ENCODE data around the gene HOXB5.

HOXB5 gene

GRCh38 chr17:48559122-48559839, 34.3 kb downstream of the HOXB5 start:
- no peak for DNase-seq

- no peak for DNase-seq
These were observed 34.8 kb downstream of the HOXB5 start for GRCh38 chr17:48558831-48559121.

GRCh38 chr17:48558057-48558830, 35.3 kb downstream of the HOXB5 start:
- DNase-seq, result no peak

- no peak for DNase-seq
These were observed 36.8 kb downstream of the HOXB5 start for GRCh38 chr17:48556576-48557401.

GRCh38 chr17:48556229-48556575, 37.4 kb downstream of the HOXB5 start:
- DNase-seq, result no peak

- peak; percentile 65 for DNase-seq
These were observed 38.0 kb downstream of the HOXB5 start for GRCh38 chr17:48555258-48556228.

- DNase-seq, result no peak
These were observed 38.9 kb downstream of the HOXB5 start for GRCh38 chr17:48554412-48555257.

- DNase-seq, result no peak
These were observed 39.8 kb downstream of the HOXB5 start for GRCh38 chr17:48553826-48554225.

GRCh38 chr17:48553190-48553547, 40.4 kb downstream of the HOXB5 start:
- no peak for DNase-seq

GRCh38 chr17:48552466-48553189, 41.0 kb downstream of the HOXB5 start:
- no peak for DNase-seq

- no peak for DNase-seq
These were observed 41.7 kb downstream of the HOXB5 start for GRCh38 chr17:48551596-48552465.

- DNase-seq, result no peak
These were observed 42.4 kb downstream of the HOXB5 start for GRCh38 chr17:48551214-48551555.

GRCh38 chr17:48550502-48551213, 42.9 kb downstream of the HOXB5 start:
- DNase-seq, result no peak

GRCh38 chr17:48549914-48550501, 43.6 kb downstream of the HOXB5 start:
- DNase-seq, result no peak

GRCh38 chr17:48549281-48549630, 44.3 kb downstream of the HOXB5 start:
- DNase-seq, result no peak

GRCh38 chr17:48548523-48549280, 44.9 kb downstream of the HOXB5 start:
- no peak for DNase-seq

GRCh38 chr17:48547808-48548522, 45.6 kb downstream of the HOXB5 start:
- DNase-seq, result peak; percentile 40
